Gastroesophageal sphincter (tissue), 3 donors: ENCODE results near the gene KAT7.

Experiments
- EP300 ChIP-seq: sonication (generic); formaldehyde crosslinking; IDR thresholded peaks from one replicate; pipeline ENCODE4 v1.6.1; 2017; ENCODE audit warnings: antibody characterized with exemption, mild to moderate bottlenecking
- POLR2A ChIP-seq, 2 donors: fragments of 450-650 bp; IDR thresholded peaks; one replicate each; pipeline ENCODE4 v1.6.1; 2017; ENCODE audit warnings: antibody characterized with exemption in 2 of 2, mild to moderate bottlenecking in 2 of 2, moderate library complexity in 1 of 2
- TF ChIP-seq, protein P1 (sequence below), 4 experiments: fragments of 200-600 bp in 2 of 4; fragments of 450-650 bp in 2 of 4; sonication (generic) in 1 of 4; IDR thresholded peaks; one replicate each; pipeline ENCODE4 v1.5.1; 2017 to 2019; ENCODE audit warnings: antibody characterized with exemption in 4 of 4, mild to moderate bottlenecking in 2 of 4, moderate library complexity in 2 of 4

DNA sequence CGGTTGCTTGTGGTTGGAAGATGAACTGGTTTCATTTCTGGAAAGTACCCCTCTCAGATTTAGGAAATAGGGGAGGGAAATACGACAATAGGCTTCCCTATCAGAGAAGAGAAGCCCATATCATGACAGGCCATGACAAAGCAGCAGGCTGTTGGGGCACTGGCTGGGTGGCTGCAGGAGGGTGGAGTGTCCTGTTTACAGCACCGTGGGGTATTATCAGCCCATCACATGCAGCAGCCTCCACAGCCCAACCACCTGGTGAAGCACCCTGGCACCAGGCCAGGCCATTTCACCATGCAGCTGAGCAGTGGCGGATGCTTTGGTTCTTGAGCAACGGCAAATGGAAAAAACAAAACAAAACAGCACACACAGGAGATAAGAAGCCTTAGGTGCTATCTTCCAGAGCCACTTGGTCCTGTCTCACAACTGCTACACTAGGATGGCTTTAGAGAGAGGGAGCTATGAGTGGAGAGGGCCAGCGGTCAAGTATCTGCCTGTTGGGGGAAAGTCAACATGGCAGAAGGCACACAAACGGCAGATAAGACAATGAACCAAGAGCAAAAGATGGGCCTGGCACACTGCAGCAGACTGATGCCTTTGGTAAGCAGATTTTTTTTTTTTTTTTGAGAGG lies 48.7 kb upstream of the KAT7 start:
- TF ChIP-seq POLR2A (IDR thresholded peaks at IDR 0.05), result no peak
- TF ChIP-seq, protein P1, sequence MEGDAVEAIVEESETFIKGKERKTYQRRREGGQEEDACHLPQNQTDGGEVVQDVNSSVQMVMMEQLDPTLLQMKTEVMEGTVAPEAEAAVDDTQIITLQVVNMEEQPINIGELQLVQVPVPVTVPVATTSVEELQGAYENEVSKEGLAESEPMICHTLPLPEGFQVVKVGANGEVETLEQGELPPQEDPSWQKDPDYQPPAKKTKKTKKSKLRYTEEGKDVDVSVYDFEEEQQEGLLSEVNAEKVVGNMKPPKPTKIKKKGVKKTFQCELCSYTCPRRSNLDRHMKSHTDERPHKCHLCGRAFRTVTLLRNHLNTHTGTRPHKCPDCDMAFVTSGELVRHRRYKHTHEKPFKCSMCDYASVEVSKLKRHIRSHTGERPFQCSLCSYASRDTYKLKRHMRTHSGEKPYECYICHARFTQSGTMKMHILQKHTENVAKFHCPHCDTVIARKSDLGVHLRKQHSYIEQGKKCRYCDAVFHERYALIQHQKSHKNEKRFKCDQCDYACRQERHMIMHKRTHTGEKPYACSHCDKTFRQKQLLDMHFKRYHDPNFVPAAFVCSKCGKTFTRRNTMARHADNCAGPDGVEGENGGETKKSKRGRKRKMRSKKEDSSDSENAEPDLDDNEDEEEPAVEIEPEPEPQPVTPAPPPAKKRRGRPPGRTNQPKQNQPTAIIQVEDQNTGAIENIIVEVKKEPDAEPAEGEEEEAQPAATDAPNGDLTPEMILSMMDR (IDR thresholded peaks at IDR 0.05), result no peak
- no peak for TF ChIP-seq EP300
